ENCODE measurements around the gene TTC7B. TPM values are rescaled to one million over a fixed set of nuclear protein-coding genes. Genes with fewer than 3 reads are reported as not detected.
A peak's percentile ranks its signal among the peaks of the same experiment; 100 is the strongest.

The TTC7B gene
- total and polyA plus RNA-seq, 2 of the 8 experiments (the other 6 are each of a cell fraction or from before 2014, with no cell fraction given), result 23.7 to 34.0 TPM

GRCh38 chr14:90753456-90754005 lies 62.7 kb downstream of the TTC7B start:
- no peak overlapping the region for H2BK12ac ChIP-seq (ENCODE audit: low read depth, low read length)
- ChIA-PET POLR2A (ENCODE audit: partially characterized antibody) (no interaction called here), CTCF (ENCODE audit: partially characterized antibody) (interaction anchor here (0.9 to 1.7 kb wide), 6 partner anchors 27 to 235 kb away, joined by 3 to 5 read pairs (median 3); no protein-coding TSS in a partner anchor)
- H4K91ac ChIP-seq (replicated peaks; ENCODE audit: insufficient read length, low read length), result no peak overlapping the region
- no peak overlapping the region for H2BK15ac ChIP-seq (ENCODE audit: low read length)
- no peaks in the 10 kb centered on the region for H3K23me2 ChIP-seq (ENCODE audit: low read depth, low read length)
- H4K8ac ChIP-seq (ENCODE audit: extremely low read depth, insufficient read depth, low read length), result no peak overlapping the region
- peaks cover 0 to 2% of the 10 kb centered on the region in 2 experiments for H4K20me1 ChIP-seq (replicated peaks in 1 of 2; ENCODE audit: control insufficient read depth in 1 of 2, insufficient read depth in 2 of 2, low read length in 2 of 2)
- H3K4me1 ChIP-seq (replicated peaks in 1 of 4; ENCODE audit: control insufficient read depth in 3 of 4, insufficient read depth in 4 of 4, low read length in 3 of 4), result peaks cover 0 to 7% (median 3%) of the 10 kb centered on the region in 4 experiments; a peak in 4 of 7 replicates
- no peak overlapping the region for H4K5ac ChIP-seq (ENCODE audit: insufficient read length, low read depth, low read length)
- H3K14ac ChIP-seq (ENCODE audit: insufficient read length), result no peak overlapping the region
- H2BK5ac ChIP-seq (ENCODE audit: low read depth, low read length), result no peak overlapping the region
- no peaks in the 10 kb centered on the region for H3K79me1 ChIP-seq (ENCODE audit: low read depth, low read length)
- H3K9ac ChIP-seq (replicated peaks in 1 of 4; ENCODE audit: extremely low read depth in 1 of 4, low read depth in 3 of 4, low read length in 3 of 4), result no peak overlapping the region
- H3K4me2 ChIP-seq (ENCODE audit: insufficient read depth in 1 of 2, low read depth in 2 of 2, low read length in 2 of 2), result no peak overlapping the region
- H3K4me3 ChIP-seq (ENCODE audit: extremely low read depth in 1 of 4, insufficient read depth in 2 of 4, low read depth in 3 of 4, low read length in 4 of 4), result no peak overlapping the region
- H3K56ac ChIP-seq (replicated peaks; ENCODE audit: insufficient read length, low read depth, low read length), result no peak overlapping the region
- H3K79me2 ChIP-seq (ENCODE audit: control insufficient read depth in 1 of 2, insufficient read depth in 2 of 2, low read length in 2 of 2), result no peaks in the 10 kb centered on the region
- no peak overlapping the region for H2AFZ ChIP-seq (ENCODE audit: low read length)
- H2BK20ac ChIP-seq (ENCODE audit: low read length), result no peak overlapping the region
- H3K27me3 ChIP-seq (replicated peaks in 1 of 4; ENCODE audit: control insufficient read depth in 3 of 4, extremely low read depth in 1 of 4, insufficient read depth in 3 of 4, low read length in 3 of 4), result peaks cover 0 to 4% (median 1%) of the 10 kb centered on the region in 4 experiments; a peak in 3 of 7 replicates
- DNase-seq (ENCODE audit: low read depth in 1 of 2, low spot score in 2 of 2) (peak in 1 of 2 experiments; percentile 31), FAIRE-seq (no peak)
- no peaks in the 10 kb centered on the region for H3K9me3 ChIP-seq (ENCODE audit: insufficient read depth in 2 of 2, low read depth in 1 of 2, low read length in 1 of 2)
- H3K4ac ChIP-seq (replicated peaks; ENCODE audit: insufficient read length, low read depth, low read length), result no peak overlapping the region
- no peak overlapping the region for H3K18ac ChIP-seq (ENCODE audit: extremely low read depth, low read length)
- H3K36me3 ChIP-seq (ENCODE audit: control insufficient read depth in 2 of 4, insufficient read depth in 4 of 4, low read length in 3 of 4), result no peaks in the 10 kb centered on the region
- H3K27ac ChIP-seq (ENCODE audit: low read depth, low read length), result no peak overlapping the region
- 78% methylated on average over 3 of the region's 3 CpGs; no CpG with 5 or more reads in 1 of the 2 experiments for WGBS, 2 experiments (ENCODE audit: extremely low coverage in 1 of 2, insufficient coverage in 1 of 2, insufficient read length in 1 of 2, insufficient replicate concordance in 2 of 2, low coverage in 1 of 2, low lambda C conversion rate in 2 of 2, missing lambda C conversion rate in 1 of 2)
- no peak overlapping the region for H2AK5ac ChIP-seq (ENCODE audit: low read depth, low read length)
- no peak overlapping the region for H2BK120ac ChIP-seq (replicated peaks; ENCODE audit: low read depth, low read length)
- H3K23ac ChIP-seq (ENCODE audit: insufficient read length), result no peak overlapping the region
- TF ChIP-seq CTBP2 (IDR thresholded peaks at IDR 0.05; ENCODE audit: borderline replicate concordance, insufficient read depth, insufficient read length, low read length) (no peak), SUZ12 (IDR thresholded peaks at IDR 0.05; ENCODE audit: low read length) (no peak), PHF8 (conservative IDR thresholded peaks at IDR 0.05; ENCODE audit: low read depth, low read length) (no peak), JUN (IDR thresholded peaks at IDR 0.05; ENCODE audit: low read depth, low read length) (no peak), NRF1 (IDR thresholded peaks at IDR 0.05; ENCODE audit: low read depth, low read length) (no peak), KDM1A (IDR thresholded peaks at IDR 0.05; ENCODE audit: borderline replicate concordance, low read length) (no peak), SIX5 (IDR thresholded peaks at IDR 0.05; ENCODE audit: low read depth, low read length) (no peak), USF2 (IDR thresholded peaks at IDR 0.05; ENCODE audit: low read length) (no peak), CBX8 (IDR thresholded peaks at IDR 0.05; ENCODE audit: borderline replicate concordance, low read depth, low read length) (no peak), CBX5 (IDR thresholded peaks at IDR 0.05; ENCODE audit: low read depth, low read length) (no peak), RBBP5 (IDR thresholded peaks at IDR 0.05; ENCODE audit: borderline replicate concordance, low read depth, low read length) (no peak), TEAD4 (IDR thresholded peaks at IDR 0.05; ENCODE audit: low read depth, low read length) (no peak), MAFK (IDR thresholded peaks at IDR 0.05; ENCODE audit: low read depth, low read length) (no peak)
